Mammary epithelial cell (primary cell): ENCODE measurements around the gene MEI1.

Source experiments
- CTCF ChIP-seq, 2 donors: IDR thresholded peaks in 1 of 2; conservative IDR thresholded peaks in 1 of 2; 2 replicates each; pipeline ENCODE4 v1.5.1; 2011 to 2012; ENCODE audit warnings: inconsistent platforms in 2 of 2, low read length in 2 of 2, mild to moderate bottlenecking in 2 of 2, control low read depth in 1 of 2, low read depth in 1 of 2; ENCODE audit not compliant: insufficient read depth in 1 of 2; ENCODE audit errors: extremely low read depth in 1 of 2
- EZH2 ChIP-seq: IDR thresholded peaks from 2 replicates; pipeline ENCODE4 v1.6.1; 2012; ENCODE audit warnings: low read length, inconsistent platforms, borderline replicate concordance

GRCh38 chr22:41816241-41816640, 116.9 kb downstream of the MEI1 start:
- TF ChIP-seq CTCF (conservative IDR thresholded peaks at IDR 0.05 in 1 of 2, IDR thresholded peaks at IDR 0.05 in 1 of 2; ENCODE audit: extremely low read depth in 1 of 2, insufficient read depth in 1 of 2, low read depth in 1 of 2, low read length in 2 of 2) = no peak
- TF ChIP-seq EZH2 = no peak
